Femur (tissue), 1 donor: ENCODE measurements around the gene IGF2BP3.
A peak's percentile ranks its signal among the peaks of the same experiment; 100 is the strongest.

ENCODE experiments used
- DNase-seq: peaks from one replicate; pipeline ENCODE4 v3.0.0-alpha.2; 2017

The IGF2BP3 gene

GRCh38 chr7:23471106-23471859 lies 992 bp upstream of the IGF2BP3 start:
- DNase-seq = peak; percentile 93

GRCh38 chr7:23469961-23470250 lies 385 bp downstream of the IGF2BP3 start:
- DNase-seq = no peak

GRCh38 chr7:23469150-23469960 lies 936 bp downstream of the IGF2BP3 start:
- peak; percentile 66 for DNase-seq

- DNase-seq = peak; percentile 58
Observed at GRCh38 chr7:23468526-23469149, 1.7 kb downstream of the IGF2BP3 start.

DNA sequence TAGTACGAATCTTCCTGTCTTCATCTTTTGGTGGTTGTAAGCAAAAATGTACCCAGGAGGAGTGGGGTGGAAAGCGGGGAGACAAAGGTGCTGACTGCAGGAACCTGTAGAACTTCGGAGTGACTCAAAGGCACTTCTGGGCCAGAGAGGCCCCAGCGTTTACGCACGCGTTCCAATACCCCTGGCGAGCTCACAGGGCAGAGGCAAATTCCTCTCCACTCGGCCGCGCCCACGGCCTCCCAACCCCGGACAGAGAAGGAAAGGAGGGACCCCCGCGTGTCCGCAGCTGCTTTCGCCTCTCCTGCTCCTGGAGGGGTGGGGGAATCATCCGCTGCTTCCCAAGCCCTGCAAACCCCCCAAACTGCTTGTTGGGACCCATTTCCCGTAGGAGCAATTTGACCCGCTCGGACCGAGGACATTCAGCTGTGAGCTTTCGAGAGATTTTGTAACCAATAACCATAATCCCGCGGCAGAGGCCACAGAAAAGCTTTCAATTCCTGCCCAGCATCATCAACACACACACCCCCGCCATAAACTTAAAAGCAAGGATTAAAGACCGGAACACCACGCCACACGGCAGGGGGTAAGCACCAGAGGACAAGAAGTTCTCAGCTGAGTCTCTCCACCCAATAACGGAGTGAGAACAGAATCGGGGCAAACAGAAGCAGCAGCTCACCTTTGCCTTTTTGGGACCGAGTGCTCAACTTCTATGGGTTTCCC lies 2.3 kb downstream of the IGF2BP3 start:
- DNase-seq = peak; percentile 72

DNA sequence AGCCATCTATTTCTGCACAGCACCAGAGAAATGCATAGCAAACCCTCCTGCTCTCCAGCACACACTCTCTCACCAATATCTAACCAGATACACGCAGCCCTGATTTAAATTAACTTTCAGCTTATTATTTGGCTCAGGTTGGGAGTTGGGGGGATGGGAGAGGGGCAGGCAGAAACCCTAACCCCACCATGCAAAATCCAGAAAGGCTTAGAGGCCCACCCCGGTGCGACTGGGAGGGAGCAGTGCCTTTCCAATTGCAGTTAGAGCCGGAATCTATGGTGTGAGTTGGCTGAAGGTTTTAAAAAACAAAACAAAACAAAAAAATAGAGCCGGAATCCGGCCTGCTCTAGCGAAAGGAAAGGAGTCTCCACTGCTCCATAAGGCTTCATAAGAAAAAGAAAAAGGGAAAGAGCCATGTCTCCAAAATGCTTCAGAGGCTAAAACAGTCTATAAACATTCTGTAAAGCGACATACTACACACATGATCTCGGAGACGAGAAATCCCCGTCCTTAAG lies 2.9 kb downstream of the IGF2BP3 start:
- peak; percentile 34 for DNase-seq

- peak; percentile 46 for DNase-seq
Observed at GRCh38 chr7:23462846-23463245, 7.4 kb downstream of the IGF2BP3 start.

DNA sequence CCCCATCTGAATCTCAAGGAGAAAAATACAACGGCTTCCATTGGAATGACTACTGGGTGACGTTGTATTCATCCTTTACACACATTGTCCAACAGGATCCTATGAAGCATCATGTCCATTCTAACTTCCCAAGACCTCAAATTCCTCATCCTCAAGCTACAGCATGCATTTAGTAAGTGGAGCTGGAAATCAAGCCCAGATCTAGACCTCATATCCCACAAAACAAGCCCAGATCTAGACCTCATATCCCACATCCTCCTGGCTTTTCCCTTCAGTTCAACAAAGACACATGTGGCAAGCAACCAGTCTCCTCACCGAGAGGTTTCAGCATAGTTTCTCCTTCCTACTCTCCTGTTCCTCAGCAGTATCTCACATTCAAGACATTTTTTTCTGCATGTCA lies 12.2 kb downstream of the IGF2BP3 start:
- DNase-seq = no peak

DNA sequence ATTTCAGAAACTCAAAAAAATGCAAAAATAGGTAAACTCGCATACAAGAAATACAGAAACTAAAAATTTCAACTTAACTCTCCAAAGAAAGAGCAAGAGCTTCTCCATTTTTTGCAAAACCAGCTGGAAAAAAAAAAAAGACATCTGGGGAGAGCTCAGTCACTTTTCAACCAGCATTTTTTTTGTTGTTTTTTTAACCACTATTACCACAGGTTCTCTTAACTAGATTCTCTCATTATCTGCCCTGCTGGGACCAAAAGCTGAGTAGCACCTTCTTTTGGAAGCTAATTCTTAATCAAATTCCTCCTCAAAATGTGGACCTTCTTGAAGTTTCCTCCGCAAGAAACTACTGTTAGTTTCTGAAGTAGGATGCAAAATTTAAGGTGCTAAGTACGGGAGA lies 14.2 kb downstream of the IGF2BP3 start:
- no peak for DNase-seq

- DNase-seq = no peak
Observed at GRCh38 chr7:23454881-23455526, 15.3 kb downstream of the IGF2BP3 start.

- no peak for DNase-seq
Observed at GRCh38 chr7:23450518-23450917, 19.8 kb downstream of the IGF2BP3 start.

DNA sequence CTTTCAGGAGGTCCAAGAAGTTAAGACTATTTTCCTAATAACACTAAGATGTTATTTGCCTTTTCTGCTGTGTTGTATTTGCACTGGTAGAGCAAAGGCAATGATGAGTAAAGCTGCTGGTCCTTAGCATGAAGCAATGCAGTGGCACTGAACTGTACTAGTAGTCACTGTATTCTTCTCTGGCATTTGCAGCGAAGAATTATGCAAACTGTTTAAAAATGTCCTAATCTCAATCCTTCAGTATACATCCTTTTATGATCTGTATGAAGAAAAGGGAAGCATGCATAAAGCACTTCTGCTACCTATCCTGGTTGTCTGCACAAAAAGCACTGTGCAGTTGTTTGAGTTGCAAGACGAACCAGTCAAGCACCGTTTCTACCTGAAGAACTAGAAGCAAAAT lies 20.4 kb downstream of the IGF2BP3 start:
- no peak for DNase-seq

DNA sequence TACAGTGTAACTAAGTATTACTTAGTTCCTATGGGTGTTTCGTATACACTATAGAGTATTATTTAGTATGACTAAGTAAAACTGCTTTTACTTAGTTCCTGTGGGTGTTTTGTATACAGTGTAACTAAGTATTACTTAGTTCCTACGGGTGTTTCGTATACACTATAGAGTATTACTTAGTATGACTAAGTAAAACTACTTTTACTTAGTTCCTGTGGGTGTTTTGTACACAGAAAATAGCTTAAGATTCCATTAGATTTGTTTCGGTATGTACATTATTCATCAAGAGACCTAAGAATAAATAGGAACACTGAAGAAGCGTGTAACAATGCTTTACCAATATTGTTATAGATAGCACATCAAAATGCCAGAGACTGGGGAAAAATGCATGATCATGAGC lies 25.0 kb downstream of the IGF2BP3 start:
- DNase-seq = no peak

GRCh38 chr7:23443974-23444373 lies 26.3 kb downstream of the IGF2BP3 start:
- DNase-seq = no peak

GRCh38 chr7:23438171-23438570 lies 32.1 kb downstream of the IGF2BP3 start:
- no peak for DNase-seq

DNA sequence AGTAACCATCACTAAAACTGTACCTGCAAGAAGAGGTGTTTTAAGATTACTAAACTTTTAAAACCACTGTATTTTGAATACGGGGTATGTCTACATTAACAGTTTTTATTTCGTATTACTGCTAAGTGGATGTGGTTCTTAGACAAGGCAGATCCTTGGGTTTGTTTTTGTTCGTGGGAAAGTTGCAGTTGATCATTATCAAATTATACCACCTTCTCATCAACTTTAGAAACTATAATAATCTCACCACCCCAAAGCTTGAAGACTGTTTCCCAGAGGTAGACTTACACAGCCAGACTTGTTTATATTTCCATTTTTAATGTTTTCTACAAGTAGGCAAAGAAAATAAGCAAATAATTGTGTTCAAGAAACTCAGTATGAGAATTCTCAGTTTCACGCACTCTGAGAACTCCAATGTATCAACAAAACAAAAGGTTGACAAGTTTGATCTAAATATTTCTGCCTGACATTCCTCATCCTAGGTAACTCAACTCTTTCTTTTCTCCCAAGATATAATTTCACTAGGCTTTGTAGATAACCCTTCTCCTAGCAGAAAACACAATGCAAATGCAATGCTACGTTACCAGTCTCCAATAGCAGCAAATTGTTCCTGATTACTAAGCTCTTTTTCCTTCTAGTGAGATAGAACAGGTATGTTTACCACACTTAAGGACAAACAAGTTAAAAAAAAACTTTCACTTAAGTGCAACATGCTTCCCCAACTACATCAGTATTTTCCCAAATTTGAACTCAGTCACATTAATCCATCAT lies 36.0 kb downstream of the IGF2BP3 start:
- DNase-seq = no peak

- DNase-seq = no peak
Observed at GRCh38 chr7:23431702-23432199, 38.5 kb downstream of the IGF2BP3 start.

- DNase-seq = no peak
Observed at GRCh38 chr7:23430893-23431259, 39.4 kb downstream of the IGF2BP3 start.

DNA sequence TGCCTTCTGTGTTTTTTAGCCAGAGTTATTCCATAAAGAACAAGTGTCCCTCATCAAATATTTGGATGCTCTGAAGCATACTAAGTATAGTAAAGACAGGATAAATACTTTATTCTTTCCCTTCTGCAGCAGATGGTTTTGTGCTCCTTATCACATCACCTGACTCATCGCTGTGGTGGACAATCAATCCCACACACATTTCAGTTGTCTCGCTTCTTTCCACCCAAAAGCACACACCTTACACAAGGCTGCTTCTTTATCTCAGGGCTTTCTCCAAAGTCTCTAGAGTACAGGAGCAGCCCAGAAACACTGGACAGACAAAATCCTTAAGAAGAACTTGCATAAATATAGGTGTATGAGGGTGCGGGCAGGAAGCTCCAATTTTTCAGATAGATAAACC lies 43.4 kb downstream of the IGF2BP3 start:
- no peak for DNase-seq

GRCh38 chr7:23422909-23423308 lies 47.4 kb downstream of the IGF2BP3 start:
- DNase-seq = no peak

GRCh38 chr7:23422384-23422783 lies 47.9 kb downstream of the IGF2BP3 start:
- DNase-seq = no peak

GRCh38 chr7:23419845-23420244 lies 50.4 kb downstream of the IGF2BP3 start:
- no peak for DNase-seq
